NCI-H526 (cell line): ENCODE measurements around the gene REEP6.
"Not testable (repeated sequence)": the region's sequence is repeated elsewhere in the genome, so short reads cannot be mapped to it uniquely, and the experiment has no call there.

ENCODE experiments used
- DNase-seq, 2 experiments: peaks; one replicate each; lab custom pipeline; 2025; lab: John Stamatoyannopoulos, UW

The REEP6 gene

GRCh38 chr19:1472231-1473084 lies 18.5 kb upstream of the REEP6 start:
- no peak for DNase-seq

- DNase-seq = no peak
These were observed 17.7 kb upstream of the REEP6 start for GRCh38 chr19:1473085-1473851.

GRCh38 chr19:1474011-1474764 lies 16.8 kb upstream of the REEP6 start:
- DNase-seq = no peak

- no peak for DNase-seq
These were observed 16.1 kb upstream of the REEP6 start for GRCh38 chr19:1474765-1475351.

GRCh38 chr19:1475751-1476437 lies 15.1 kb upstream of the REEP6 start:
- no peak for DNase-seq

- DNase-seq = not testable (repeated sequence)
These were observed 13.9 kb upstream of the REEP6 start for GRCh38 chr19:1477056-1477455.

GRCh38 chr19:1478934-1479707 lies 11.9 kb upstream of the REEP6 start, which contains the start of gene C19orf25:
Gene C19orf25 (minus strand): TSS chr19:1479215. CDS start chr19:1478903, 312 bp downstream.
- DNase-seq = peak; percentile 77 to 93

GRCh38 chr19:1481224-1481892 lies 9.6 kb upstream of the REEP6 start:
- no peak for DNase-seq

GRCh38 chr19:1481893-1482360 lies 9.1 kb upstream of the REEP6 start:
- DNase-seq = no peak

- no peak for DNase-seq
These were observed 8.4 kb upstream of the REEP6 start for GRCh38 chr19:1482361-1483130.

GRCh38 chr19:1483131-1483978 lies 7.6 kb upstream of the REEP6 start:
- no peak for DNase-seq

- no peak for DNase-seq
These were observed 7.0 kb upstream of the REEP6 start for GRCh38 chr19:1483979-1484428.

GRCh38 chr19:1486720-1487575 lies 4.0 kb upstream of the REEP6 start:
- DNase-seq = no peak

- DNase-seq = no peak
These were observed 3.3 kb upstream of the REEP6 start for GRCh38 chr19:1487576-1488281.

- DNase-seq = no peak
These were observed 2.7 kb upstream of the REEP6 start for GRCh38 chr19:1488282-1488601.

GRCh38 chr19:1489463-1490310 lies 1.3 kb upstream of the REEP6 start:
- DNase-seq = no peak
